Ovary (tissue), 3 donors: Measurements from ENCODE around the gene EXT2.

Experiments used
- EP300 ChIP-seq: sonication (generic); formaldehyde crosslinking; IDR thresholded peaks from one replicate; pipeline ENCODE4 v1.6.1; 2017; ENCODE audit warnings: antibody characterized with exemption
- POLR2A ChIP-seq: fragments of 450-650 bp; IDR thresholded peaks from one replicate; pipeline ENCODE4 v1.6.1; 2017; ENCODE audit warnings: antibody characterized with exemption, mild to moderate bottlenecking, moderate library complexity
- TF ChIP-seq, protein P1 (sequence below), 3 donors: fragments of 450-650 bp in 2 of 3; fragments of 200-600 bp in 1 of 3; IDR thresholded peaks; one replicate each; pipeline versions ENCODE4 v1.5.1 to v1.8.0; 2016 to 2022; ENCODE audit warnings: antibody characterized with exemption in 3 of 3, mild to moderate bottlenecking in 1 of 3
- donor health status: DM: no; HTN: no; CAD: no.

DNA sequence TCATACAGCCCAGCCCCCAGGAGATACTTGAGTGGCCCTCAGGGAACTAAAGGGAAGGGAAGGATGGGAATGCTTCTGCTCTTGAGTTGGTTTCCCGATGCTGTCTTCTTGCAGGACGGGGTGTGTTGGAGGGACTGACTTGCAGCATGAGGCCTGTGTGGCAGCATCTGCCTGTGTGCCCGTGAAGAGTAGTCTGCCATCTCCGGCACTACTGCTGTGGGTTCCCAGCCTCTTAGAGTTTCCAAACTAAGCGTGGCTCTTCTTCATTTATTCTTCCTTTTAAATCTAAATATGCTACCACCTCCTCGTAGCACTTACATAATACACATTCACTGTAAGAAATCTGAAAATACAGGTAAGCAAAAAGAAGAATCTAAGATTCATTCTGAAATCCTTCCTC, 12.8 kb downstream of the EXT2 start:
- TF ChIP-seq, protein P1, sequence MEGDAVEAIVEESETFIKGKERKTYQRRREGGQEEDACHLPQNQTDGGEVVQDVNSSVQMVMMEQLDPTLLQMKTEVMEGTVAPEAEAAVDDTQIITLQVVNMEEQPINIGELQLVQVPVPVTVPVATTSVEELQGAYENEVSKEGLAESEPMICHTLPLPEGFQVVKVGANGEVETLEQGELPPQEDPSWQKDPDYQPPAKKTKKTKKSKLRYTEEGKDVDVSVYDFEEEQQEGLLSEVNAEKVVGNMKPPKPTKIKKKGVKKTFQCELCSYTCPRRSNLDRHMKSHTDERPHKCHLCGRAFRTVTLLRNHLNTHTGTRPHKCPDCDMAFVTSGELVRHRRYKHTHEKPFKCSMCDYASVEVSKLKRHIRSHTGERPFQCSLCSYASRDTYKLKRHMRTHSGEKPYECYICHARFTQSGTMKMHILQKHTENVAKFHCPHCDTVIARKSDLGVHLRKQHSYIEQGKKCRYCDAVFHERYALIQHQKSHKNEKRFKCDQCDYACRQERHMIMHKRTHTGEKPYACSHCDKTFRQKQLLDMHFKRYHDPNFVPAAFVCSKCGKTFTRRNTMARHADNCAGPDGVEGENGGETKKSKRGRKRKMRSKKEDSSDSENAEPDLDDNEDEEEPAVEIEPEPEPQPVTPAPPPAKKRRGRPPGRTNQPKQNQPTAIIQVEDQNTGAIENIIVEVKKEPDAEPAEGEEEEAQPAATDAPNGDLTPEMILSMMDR (IDR thresholded peaks at IDR 0.05), result no peak
- no peak for TF ChIP-seq POLR2A
- TF ChIP-seq EP300, result no peak
